Kidney epithelial cell (primary cell): ENCODE measurements around the gene TNRC6C. TPM values are rescaled to one million over a fixed set of nuclear protein-coding genes. Genes with fewer than 3 reads are reported as not detected.
A peak's percentile ranks its signal among the peaks of the same experiment; 100 is the strongest.
"Not testable (repeated sequence)": the region's sequence is repeated elsewhere in the genome, so short reads cannot be mapped to it uniquely, and the experiment has no call there.

ENCODE experiments used
- DNase-seq: peaks from one replicate; pipeline ENCODE4 v3.0.0-alpha.2; 2010; ENCODE audit warnings: low read depth
- H3K27me3 ChIP-seq: 2 replicates; pipeline ENCODE4 v1.6.0; 2011; ENCODE audit warnings: low read length; ENCODE audit not compliant: control insufficient read depth, insufficient read depth
- H3K36me3 ChIP-seq: 2 replicates; pipeline ENCODE4 v1.5.1; 2011; ENCODE audit warnings: low read length; ENCODE audit not compliant: control insufficient read depth, insufficient read depth
- H3K4me3 ChIP-seq: 2 replicates; pipeline ENCODE4 v1.5.1; 2011; ENCODE audit warnings: low read depth, mild to moderate bottlenecking, control low read depth, low read length
- total RNA-seq: library from RNA; depleted of rRNA; stranded (reverse); fragments of >200 nt; gene quantifications from 2 replicates; pipeline ENCODE4 v1.2.3, GENCODE V29; 2015
- TF ChIP-seq, protein P1 (sequence below): IDR thresholded peaks from 2 replicates; pipeline ENCODE4 v1.5.1; 2011; ENCODE audit warnings: mild to moderate bottlenecking, moderate library complexity, low read length, control low read depth, inconsistent platforms; ENCODE audit not compliant: insufficient read depth, poor library complexity, severe bottlenecking

TNRC6C gene
- total RNA-seq, 1 donor from 2014 or later = 5.3 TPM

DNA sequence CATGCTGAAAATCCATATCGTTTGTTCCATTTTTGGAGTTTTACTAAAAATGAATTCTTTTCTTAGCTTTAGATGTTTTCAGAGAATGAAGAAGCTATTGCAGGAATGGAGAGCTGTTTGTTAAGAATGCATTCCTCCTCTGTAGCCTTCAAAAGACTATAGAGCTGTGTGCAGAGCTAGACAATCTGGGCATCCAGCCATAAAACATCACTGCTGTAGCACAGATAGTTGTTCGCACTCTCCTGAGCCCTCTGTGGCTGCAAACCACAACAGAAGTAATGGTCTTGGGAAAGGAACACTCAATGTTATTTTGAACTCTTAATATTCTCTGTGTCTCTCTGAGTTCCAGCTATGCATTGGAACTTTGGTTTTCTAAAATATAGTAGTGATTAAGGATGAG, 4.9 kb downstream of the TNRC6C start:
- peak; percentile 66 for DNase-seq
- no peaks in the 10 kb centered on the region for H3K36me3 ChIP-seq
- no peaks in the 10 kb centered on the region for H3K27me3 ChIP-seq
- TF ChIP-seq, protein P1, sequence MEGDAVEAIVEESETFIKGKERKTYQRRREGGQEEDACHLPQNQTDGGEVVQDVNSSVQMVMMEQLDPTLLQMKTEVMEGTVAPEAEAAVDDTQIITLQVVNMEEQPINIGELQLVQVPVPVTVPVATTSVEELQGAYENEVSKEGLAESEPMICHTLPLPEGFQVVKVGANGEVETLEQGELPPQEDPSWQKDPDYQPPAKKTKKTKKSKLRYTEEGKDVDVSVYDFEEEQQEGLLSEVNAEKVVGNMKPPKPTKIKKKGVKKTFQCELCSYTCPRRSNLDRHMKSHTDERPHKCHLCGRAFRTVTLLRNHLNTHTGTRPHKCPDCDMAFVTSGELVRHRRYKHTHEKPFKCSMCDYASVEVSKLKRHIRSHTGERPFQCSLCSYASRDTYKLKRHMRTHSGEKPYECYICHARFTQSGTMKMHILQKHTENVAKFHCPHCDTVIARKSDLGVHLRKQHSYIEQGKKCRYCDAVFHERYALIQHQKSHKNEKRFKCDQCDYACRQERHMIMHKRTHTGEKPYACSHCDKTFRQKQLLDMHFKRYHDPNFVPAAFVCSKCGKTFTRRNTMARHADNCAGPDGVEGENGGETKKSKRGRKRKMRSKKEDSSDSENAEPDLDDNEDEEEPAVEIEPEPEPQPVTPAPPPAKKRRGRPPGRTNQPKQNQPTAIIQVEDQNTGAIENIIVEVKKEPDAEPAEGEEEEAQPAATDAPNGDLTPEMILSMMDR = no peak
- no peak overlapping the region for H3K4me3 ChIP-seq

DNA sequence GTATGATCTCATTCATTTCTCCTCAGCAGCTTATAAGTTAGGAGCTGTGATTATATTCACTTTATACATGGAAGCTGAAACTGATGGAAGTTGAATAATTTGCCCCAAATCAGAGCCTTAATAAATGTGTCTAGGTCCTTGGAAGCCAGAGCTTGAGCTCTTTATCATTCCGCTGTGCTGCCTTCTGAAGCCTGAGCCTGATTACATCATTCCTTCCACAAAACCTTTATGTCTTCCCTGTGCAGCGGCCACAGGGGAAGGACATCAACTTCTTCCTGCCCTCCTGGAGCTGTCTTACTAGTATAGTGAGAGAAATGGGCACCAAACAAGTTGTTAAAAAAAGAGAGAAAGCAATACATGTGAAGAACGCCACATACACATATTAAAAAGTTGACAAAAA, 6.8 kb downstream of the TNRC6C start:
- no peaks in the 10 kb centered on the region for H3K27me3 ChIP-seq
- H3K4me3 ChIP-seq = no peak overlapping the region
- TF ChIP-seq, protein P1 = no peak

DNA sequence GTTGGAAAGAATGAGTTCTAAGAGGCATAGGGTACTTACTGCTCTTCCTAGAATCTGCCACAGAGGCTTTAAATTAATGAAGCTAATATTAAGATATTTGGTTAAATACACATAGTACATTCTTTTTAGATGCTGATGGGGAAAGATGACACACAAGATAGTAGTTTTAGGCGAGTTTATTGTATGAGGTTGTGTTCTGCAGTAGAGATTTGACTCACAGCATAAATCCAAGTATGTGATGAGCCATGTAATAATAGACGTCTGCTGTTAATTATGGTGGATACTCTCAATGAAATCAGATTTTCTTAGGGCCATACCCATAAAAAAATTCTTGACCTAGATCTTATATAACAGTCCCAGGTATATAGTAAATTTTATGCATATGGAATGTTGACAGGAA, 8.0 kb downstream of the TNRC6C start:
- no peak for DNase-seq
- no peaks in the 10 kb centered on the region for H3K27me3 ChIP-seq
- H3K36me3 ChIP-seq = no peaks in the 10 kb centered on the region
- H3K4me3 ChIP-seq = no peak overlapping the region
- TF ChIP-seq, protein P1 = no peak

More for the DNA sequence above, 6.8 kb downstream of the TNRC6C start:
- H3K36me3 ChIP-seq = no peaks in the 10 kb centered on the region
- no peak for DNase-seq

DNA sequence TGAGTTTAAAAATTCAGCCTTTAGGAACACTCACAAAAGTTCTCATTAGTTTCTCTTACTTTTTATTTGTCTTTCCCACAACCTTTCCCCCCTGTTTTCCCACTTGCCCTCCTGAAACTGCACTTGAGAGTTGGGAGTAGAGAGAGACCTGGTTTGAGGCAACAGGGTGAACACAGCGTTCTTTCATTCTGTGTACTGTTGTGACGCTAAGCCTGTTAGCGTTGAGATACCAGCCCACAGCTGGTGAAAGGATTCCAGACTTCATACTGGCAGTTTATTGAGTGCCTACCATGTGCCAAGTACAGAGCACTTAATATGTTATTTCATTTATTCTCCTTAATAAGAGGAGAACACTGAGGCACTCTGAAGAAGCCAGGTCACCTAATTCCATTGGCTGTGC, 10.3 kb downstream of the TNRC6C start:
- TF ChIP-seq, protein P1 = no peak
- no peak for DNase-seq
- H3K4me3 ChIP-seq = no peak overlapping the region
- no peaks in the 10 kb centered on the region for H3K36me3 ChIP-seq
- no peaks in the 10 kb centered on the region for H3K27me3 ChIP-seq

DNA sequence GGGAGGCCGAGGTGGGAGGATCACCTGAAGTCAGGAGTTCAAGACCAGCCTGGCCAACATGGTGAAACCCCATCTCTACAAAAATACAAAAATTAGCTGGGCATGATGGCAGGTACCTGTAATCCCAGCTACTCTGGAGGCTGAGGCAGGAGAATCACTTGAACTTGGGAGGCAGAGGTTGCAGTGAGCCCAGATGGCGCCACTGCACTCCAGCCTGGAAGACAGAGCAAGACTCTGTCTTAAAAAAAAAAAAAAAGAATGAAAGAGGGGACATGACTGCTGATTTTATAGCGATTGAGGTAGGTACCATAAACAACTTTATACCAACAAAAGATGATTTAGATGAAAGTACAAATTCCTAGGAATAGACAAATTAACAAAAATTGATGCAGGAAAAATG, 13.8 kb downstream of the TNRC6C start:
- not testable (repeated sequence) for DNase-seq, H3K36me3 ChIP-seq, H3K27me3 ChIP-seq, H3K4me3 ChIP-seq

DNA sequence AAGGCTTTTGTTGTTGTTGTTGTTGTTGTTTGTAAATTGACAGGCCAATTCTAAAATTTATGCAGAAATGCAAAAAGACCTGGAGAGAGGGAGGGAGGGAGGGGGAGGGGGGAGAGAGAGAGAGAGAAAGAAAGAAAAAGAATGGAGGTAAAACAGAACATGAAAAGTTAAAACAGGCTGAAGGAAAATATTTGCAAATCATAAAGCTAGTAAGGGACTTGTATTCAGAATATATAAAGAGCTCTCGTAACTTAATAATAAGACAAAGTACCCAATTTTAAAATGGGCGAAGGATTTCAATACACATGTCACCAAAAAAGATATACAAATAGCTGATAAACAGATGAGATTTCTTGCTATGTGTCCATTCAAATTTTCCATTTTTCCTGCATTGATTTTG, 15.4 kb downstream of the TNRC6C start:
- Histone ChIP-seq H3K4me3 (no peak overlapping the region), H3K36me3 (no peaks in the 10 kb centered on the region), H3K27me3 (no peaks in the 10 kb centered on the region)
- TF ChIP-seq, protein P1 = no peak
- DNase-seq = no peak

DNA sequence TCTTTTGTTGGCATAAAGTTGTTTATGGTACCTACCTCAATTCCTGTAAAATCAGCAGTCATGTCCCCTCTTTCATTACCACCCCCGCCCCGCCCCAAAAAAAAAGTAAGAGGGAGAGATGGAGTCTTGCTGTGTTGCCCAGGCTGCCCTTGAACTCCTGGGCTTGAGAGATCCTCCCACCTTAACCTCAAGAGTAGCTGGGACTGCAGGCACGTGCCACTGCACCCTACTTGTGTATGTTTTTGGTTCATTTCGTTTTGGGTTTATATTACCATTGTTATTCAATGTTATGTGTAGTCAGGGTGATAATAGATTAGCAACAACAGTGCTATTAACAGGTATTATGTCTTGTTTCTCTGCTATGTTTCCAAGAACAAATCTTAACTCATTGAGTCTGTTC, 15.9 kb downstream of the TNRC6C start:
- Histone ChIP-seq H3K27me3 (no peaks in the 10 kb centered on the region), H3K36me3 (no peaks in the 10 kb centered on the region), H3K4me3 (no peak overlapping the region)
- TF ChIP-seq, protein P1 = no peak
- DNase-seq = no peak

DNA sequence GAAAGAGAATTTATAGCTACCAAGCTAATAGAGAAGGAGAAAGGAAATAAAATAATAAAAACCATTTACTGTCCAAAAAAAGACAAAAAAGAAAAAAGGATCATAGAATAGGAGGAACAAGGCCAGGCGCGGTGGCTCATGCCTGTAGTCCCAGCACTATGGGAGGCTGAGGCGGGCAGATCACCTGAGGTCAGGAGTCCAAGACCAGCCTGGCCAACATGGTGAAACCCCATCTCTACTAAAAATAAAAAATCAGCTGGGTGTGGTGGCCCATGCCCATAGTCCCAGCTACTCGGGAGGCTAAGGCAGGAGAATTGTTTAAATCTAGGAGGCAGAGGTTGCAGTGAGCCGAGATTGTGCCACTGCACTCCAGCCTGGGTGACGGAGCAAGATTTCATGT, 23.9 kb downstream of the TNRC6C start:
- H3K36me3 ChIP-seq, DNase-seq, H3K4me3 ChIP-seq, H3K27me3 ChIP-seq: not testable (repeated sequence)
